ENCODE measurements around the gene FLRT3. TPM values are rescaled to one million over a fixed set of nuclear protein-coding genes. Genes with fewer than 3 reads are reported as not detected.

Gene FLRT3
- total and polyA plus RNA-seq, 10 donors = 0.02 to 0.34 (median 0.10) TPM; not detected in 1

GRCh38 chr20:14344746-14345145 is 7.3 kb upstream of the FLRT3 start:
- Histone ChIP-seq H3K27me3 (replicated peaks in 1 of 7) (no peaks in the 10 kb centered on the region), H3K36me3 (no peaks in the 10 kb centered on the region), H3K27ac (no peak overlapping the region), H3K4me1 (no peaks in the 10 kb centered on the region), H3K9me3 (peaks cover 0 to 1% (median 0%) of the 10 kb centered on the region in 8 donors), H3K4me3 (no peak overlapping the region)
- TF ChIP-seq POLR2AphosphoS5 (IDR thresholded peaks at IDR 0.05) (no peak), CTCF (IDR thresholded peaks at IDR 0.05 in 8 of 11, conservative IDR thresholded peaks at IDR 0.05 in 3 of 11) (no peak), POLR2A (IDR thresholded peaks at IDR 0.05) (no peak)
- DNase-seq = no peak
- 63 to 71% (median 64%) methylated on average over 1 of the region's 1 CpG for WGBS, 5 donors
- intact Hi-C loops (cut with DNase I; ENCODE audit: low total_unique reads) = no loop called here

- H3K27ac ChIP-seq = no peak overlapping the region
- no peaks in the 10 kb centered on the region for H3K27me3 ChIP-seq (replicated peaks in 1 of 7)
- no peaks in the 10 kb centered on the region for H3K4me1 ChIP-seq
- H3K9me3 ChIP-seq = no peaks in the 10 kb centered on the region
- intact Hi-C loops (cut with DNase I; ENCODE audit: low total_unique reads) = no loop called here
- no peak overlapping the region for H3K4me3 ChIP-seq
- no peak for TF ChIP-seq CTCF (IDR thresholded peaks at IDR 0.05 in 8 of 11, conservative IDR thresholded peaks at IDR 0.05 in 3 of 11)
- no peak for TF ChIP-seq POLR2AphosphoS5 (IDR thresholded peaks at IDR 0.05)
- TF ChIP-seq POLR2A (IDR thresholded peaks at IDR 0.05) = no peak
- H3K36me3 ChIP-seq = no peaks in the 10 kb centered on the region
- DNase-seq = no peak
- 57 to 83% (median 67%) methylated on average over 2 of the region's 2 CpGs for WGBS, 5 donors
Measured at GRCh38 chr20:14343491-14344065, 6.2 kb upstream of the FLRT3 start.

GRCh38 chr20:14342918-14343317 is 5.5 kb upstream of the FLRT3 start:
- DNase-seq = no peak
- Histone ChIP-seq H3K4me1 (no peaks in the 10 kb centered on the region), H3K27me3 (replicated peaks in 1 of 7) (no peaks in the 10 kb centered on the region), H3K9me3 (no peaks in the 10 kb centered on the region), H3K36me3 (no peaks in the 10 kb centered on the region), H3K4me3 (no peak overlapping the region), H3K27ac (no peak overlapping the region)
- WGBS, 5 donors = 24 to 84% (median 69%) methylated on average over 1 of the region's 1 CpG
- TF ChIP-seq POLR2A (IDR thresholded peaks at IDR 0.05) = no peak
- no peak for TF ChIP-seq CTCF (IDR thresholded peaks at IDR 0.05 in 8 of 11, conservative IDR thresholded peaks at IDR 0.05 in 3 of 11)
- TF ChIP-seq POLR2AphosphoS5 (IDR thresholded peaks at IDR 0.05) = no peak
- intact Hi-C loops (cut with DNase I; ENCODE audit: low total_unique reads) = no loop called here

- TF ChIP-seq POLR2AphosphoS5 (IDR thresholded peaks at IDR 0.05) (no peak), POLR2A (IDR thresholded peaks at IDR 0.05) (no peak), CTCF (IDR thresholded peaks at IDR 0.05 in 8 of 11, conservative IDR thresholded peaks at IDR 0.05 in 3 of 11) (no peak)
- 68 to 83% (median 77%) methylated on average over 4 of the region's 4 CpGs for WGBS, 5 donors
- H3K27ac ChIP-seq = no peak overlapping the region
- H3K36me3 ChIP-seq = no peaks in the 10 kb centered on the region
- H3K27me3 ChIP-seq (replicated peaks in 1 of 7) = no peaks in the 10 kb centered on the region
- no peaks in the 10 kb centered on the region for H3K9me3 ChIP-seq
- DNase-seq = no peak
- intact Hi-C loops (cut with DNase I; ENCODE audit: low total_unique reads) = no loop called here
- no peaks in the 10 kb centered on the region for H3K4me1 ChIP-seq
- no peak overlapping the region for H3K4me3 ChIP-seq
Measured at GRCh38 chr20:14341801-14342200, 4.4 kb upstream of the FLRT3 start.

Data from spleen (tissue), 11 donors.